SK-N-SH (cell line): ENCODE results near the gene NRCAM. TPM values are rescaled to one million over a fixed set of nuclear protein-coding genes. Genes with fewer than 3 reads are reported as not detected.

Experiments
- CTCF ChIA-PET: fragments of 300-600, 350-600 bp; formaldehyde crosslinking; extraction: SDS; loops from one replicate; lab custom pipeline; 2021; lab: Yijun Ruan, JAX
- POLR2A ChIA-PET: fragments of 350-600 bp; sonication (Branson Sonifier 250); formaldehyde crosslinking; extraction: SDS; loops from one replicate; lab custom pipeline; 2020; ENCODE audit warnings: antibody characterized with exemption, inconsistent platforms; lab: Yijun Ruan, JAX
- DNase-seq: peaks from one replicate; pipeline ENCODE4 v3.0.0; 2012
- H2AFZ ChIP-seq: fragments of 200-600 bp; sonication (generic); 2 replicates; pipeline ENCODE4 v1.8.1; 2016; ENCODE audit warnings: antibody characterized with exemption, mild to moderate bottlenecking, low read depth
- H3F3A ChIP-seq: fragments of 200-600 bp; sonication (generic); replicated peaks from 2 replicates; pipeline ENCODE3; 2016; ENCODE audit warnings: antibody characterized with exemption, mild to moderate bottlenecking; ENCODE audit not compliant: insufficient read depth
- H3K27ac ChIP-seq, 2 experiments: fragments of 200-500 bp in 1 of 2; fragments of 200-600 bp in 1 of 2; sonication (Bioruptor generic) in 1 of 2; sonication (generic), shearing (Covaris generic) in 1 of 2; 2 replicates each; pipeline versions ENCODE4 v1.5.1 to v1.6.1; 2014 to 2016; ENCODE audit warnings: low read depth in 2 of 2, inconsistent platforms in 1 of 2, low read length in 1 of 2, mild to moderate bottlenecking in 1 of 2, mixed read lengths in 1 of 2
- H3K27me3 ChIP-seq: fragments of 200-600 bp; sonication (generic), shearing (Covaris generic); 2 replicates; pipeline ENCODE4 v1.6.1; 2016; ENCODE audit warnings: mixed run types; ENCODE audit not compliant: insufficient read depth
- H3K36me3 ChIP-seq, 2 experiments: fragments of 200-500 bp in 1 of 2; fragments of 200-600 bp in 1 of 2; sonication (Bioruptor generic) in 1 of 2; sonication (generic) in 1 of 2; replicated peaks in 1 of 2; 2 replicates each; pipeline versions ENCODE3 to v1.5.1; 2014 to 2016; ENCODE audit warnings: low read length in 1 of 2, mild to moderate bottlenecking in 1 of 2; ENCODE audit not compliant: insufficient read depth in 2 of 2, control insufficient read depth in 1 of 2
- H3K4me1 ChIP-seq, 2 experiments: fragments of 200-500 bp in 1 of 2; fragments of 200-600 bp in 1 of 2; sonication (Bioruptor generic) in 1 of 2; sonication (generic), shearing (Covaris generic) in 1 of 2; 2 replicates each; pipeline versions ENCODE4 v1.5.1 to v1.6.1; 2014 to 2016; ENCODE audit warnings: low read depth in 1 of 2, low read length in 1 of 2, mixed run types in 1 of 2; ENCODE audit not compliant: insufficient read depth in 2 of 2, control insufficient read depth in 1 of 2
- H3K4me2 ChIP-seq: fragments of 200-600 bp; sonication (generic), shearing (Covaris generic); 2 replicates; pipeline ENCODE4 v1.6.1; 2017; ENCODE audit warnings: mixed run types
- H3K4me3 ChIP-seq, 2 experiments: fragments of 200-500 bp in 1 of 2; fragments of 200-600 bp in 1 of 2; sonication (Bioruptor generic) in 1 of 2; sonication (generic), shearing (Covaris generic) in 1 of 2; 2 replicates each; pipeline versions ENCODE4 v1.5.1 to v1.8.1; 2014 to 2016; ENCODE audit warnings: low read depth in 2 of 2, inconsistent platforms in 1 of 2, low read length in 1 of 2, mild to moderate bottlenecking in 1 of 2, mixed read lengths in 1 of 2, moderate library complexity in 1 of 2
- H3K79me2 ChIP-seq: fragments of 200-600 bp; sonication (generic); 2 replicates; pipeline ENCODE4 v1.8.1; 2017; ENCODE audit warnings: mild to moderate bottlenecking; ENCODE audit not compliant: insufficient read depth
- H3K9ac ChIP-seq: fragments of 200-600 bp; sonication (generic); 2 replicates; pipeline ENCODE4 v1.6.1; 2017; ENCODE audit warnings: mixed run types
- H3K9me2 ChIP-seq: fragments of 200-600 bp; sonication (generic); 2 replicates; pipeline ENCODE4 v1.6.1; 2017; ENCODE audit warnings: mixed run types
- H3K9me3 ChIP-seq: fragments of 200-600 bp; sonication (generic); 2 replicates; pipeline ENCODE4 v1.6.1; 2017; ENCODE audit warnings: mixed run types, mild to moderate bottlenecking, moderate library complexity
- H4K20me1 ChIP-seq: fragments of 200-600 bp; sonication (generic); 2 replicates; pipeline ENCODE4 v1.6.1; 2017; ENCODE audit warnings: mild to moderate bottlenecking, mixed run types; ENCODE audit not compliant: insufficient read depth
- CTCF ChIP-seq: fragments of 200-600 bp; sonication (generic); IDR thresholded peaks from 2 replicates; pipeline ENCODE4 v1.6.1; 2017; ENCODE audit warnings: antibody characterized with exemption, mild to moderate bottlenecking, moderate library complexity
- GATA2 ChIP-seq: sonication (generic); formaldehyde crosslinking; IDR thresholded peaks from 2 replicates; pipeline ENCODE4 v1.5.0; 2020; ENCODE audit warnings: mild to moderate bottlenecking, missing genetic modification reagents
- MXI1 ChIP-seq: IDR thresholded peaks from 2 replicates; pipeline ENCODE4 v1.6.1; 2012; ENCODE audit warnings: mild to moderate bottlenecking, low read depth, low read length, improper control_type of control experiment
- RAD21 ChIP-seq: IDR thresholded peaks from 2 replicates; pipeline ENCODE4 v1.6.1; 2012; ENCODE audit warnings: mild to moderate bottlenecking, low read length
- RCOR1 ChIP-seq: fragments of 150-350 bp; IDR thresholded peaks from 2 replicates; pipeline ENCODE4 v1.6.1; 2017; ENCODE audit warnings: antibody characterized with exemption, low read length
- REST ChIP-seq: IDR thresholded peaks from 2 replicates; pipeline ENCODE4 v1.6.1; 2012; ENCODE audit warnings: mild to moderate bottlenecking, low read depth, low read length, moderate library complexity
- SMC3 ChIP-seq: IDR thresholded peaks from 2 replicates; pipeline ENCODE4 v1.6.1; 2012; ENCODE audit warnings: low read depth, low read length, improper control_type of control experiment
- TAF1 ChIP-seq: IDR thresholded peaks from 2 replicates; pipeline ENCODE4 v1.6.1; 2012; ENCODE audit warnings: low read depth, mild to moderate bottlenecking, low read length, moderate library complexity, borderline replicate concordance
- TEAD4 ChIP-seq: IDR thresholded peaks from 2 replicates; pipeline ENCODE4 v1.4.0; 2012; ENCODE audit warnings: mild to moderate bottlenecking, borderline replicate concordance; ENCODE audit not compliant: insufficient read depth
- USF1 ChIP-seq: IDR thresholded peaks from 2 replicates; pipeline ENCODE4 v1.4.0; 2012; ENCODE audit warnings: low read depth, borderline replicate concordance
- YY1 ChIP-seq: IDR thresholded peaks from 2 replicates; pipeline ENCODE4 v1.4.0; 2012; ENCODE audit warnings: low read depth, mild to moderate bottlenecking
- WGBS: methylation state at CpG from one replicate; pipeline ENCODE4 v1.1.6; 2017; ENCODE audit warnings: low lambda C conversion rate; 5-methylcytosine and 5-hydroxymethylcytosine counted together
- polyA plus RNA-seq, 3 experiments: library from polyadenylated mRNA; depleted of rRNA; stranded (reverse); fragments of >200 nt; gene quantifications; 2 replicates each; pipeline ENCODE4 v1.2.3, GENCODE V29; 2012

Gene NRCAM
- polyA plus RNA-seq, 1 of the 3 experiments (the other 2 are of a cell fraction), result 1.1 TPM

- Histone ChIP-seq H3K9me3 (no peaks in the 10 kb centered on the region), H3F3A (peaks cover 8% of the 10 kb centered on the region), H3K9me2 (no peaks in the 10 kb centered on the region), H3K4me2 (no peak overlapping the region), H2AFZ (no peak overlapping the region), H3K36me3 (peaks cover 34 to 47% of the 10 kb centered on the region in 2 experiments), H3K27ac (no peak overlapping the region), H4K20me1 (no peaks in the 10 kb centered on the region), H3K27me3 (no peaks in the 10 kb centered on the region), H3K79me2 (peaks cover 4% of the 10 kb centered on the region; the same call in 1 of the 2 replicates), H3K4me3 (no peak overlapping the region), H3K9ac (no peak overlapping the region), H3K4me1 (no peaks in the 10 kb centered on the region)
- ChIA-PET POLR2A (no interaction called here), CTCF (interaction anchor here (1.0 to 4.5 kb wide), 11 partner anchors 10 to 328 kb away, joined by 4 to 53 read pairs (median 27); partner anchors contain the start of gene NRCAM)
- TF ChIP-seq REST (no peak), GATA2 (CRISPR knock-in tag) (no peak), RCOR1 (no peak), YY1 (no peak), TAF1 (no peak)
- 89% methylated on average over 6 of the region's 6 CpGs for WGBS
- DNase-seq, result no peak
These were observed 42.2 kb upstream of the NRCAM start for GRCh38 chr7:108498481-108498880.

- Histone ChIP-seq H3K4me2 (no peak overlapping the region), H3K27me3 (no peaks in the 10 kb centered on the region), H4K20me1 (no peaks in the 10 kb centered on the region), H3F3A (peaks cover 8% of the 10 kb centered on the region), H3K4me3 (no peak overlapping the region; a peak in 1 of 4 replicates), H3K9ac (no peak overlapping the region), H3K9me2 (no peaks in the 10 kb centered on the region), H3K27ac (no peak overlapping the region), H3K36me3 (peaks cover 27 to 43% of the 10 kb centered on the region in 2 experiments), H3K4me1 (no peaks in the 10 kb centered on the region), H3K9me3 (no peaks in the 10 kb centered on the region), H2AFZ (no peak overlapping the region), H3K79me2 (peaks cover 4% of the 10 kb centered on the region; the same call in 1 of the 2 replicates)
- peak; percentile 66 for DNase-seq
- 0 out of 2 replicates have a peak, but pooled peaks have one; percentile 8 for TF ChIP-seq MXI1
- no peak for TF ChIP-seq USF1
- TF ChIP-seq SMC3, result peak; percentile 80
- TF ChIP-seq RAD21, result peak; percentile 96
- TF ChIP-seq TEAD4, result no peak
- peak; percentile 99 for TF ChIP-seq CTCF
- CTCF ChIA-PET, result interaction anchor here (0.6 to 4.8 kb wide), 69 partner anchors 8 to 1305 kb away, joined by 3 to 53 read pairs (median 5); partner anchors contain the start of genes DNAJB9, LAMB1, NRCAM and PNPLA8
- 93% methylated on average over 3 of the region's 3 CpGs for WGBS
- POLR2A ChIA-PET, result interaction anchor here (0.9 kb wide), 1 partner anchor 41 kb away, joined by 3 read pairs; the partner anchor contains the start of gene NRCAM
These were observed 41.0 kb upstream of the NRCAM start for GRCh38 chr7:108497082-108497725.
